GM21367 (cell line): ENCODE results near the gene AOPEP.
"Not testable (repeated sequence)": the region's sequence is repeated elsewhere in the genome, so short reads cannot be mapped to it uniquely, and the experiment has no call there.

Source experiments
- ATAC-seq: cut with Tn5 transposase; IDR thresholded peaks from one replicate; pipeline ENCODE4 v1.9.1; 2021; ENCODE audit not compliant: unreplicated experiment

The AOPEP gene

GRCh38 chr9:94811074-94811473 lies 84.6 kb downstream of the AOPEP start:
- ATAC-seq: no peak

DNA sequence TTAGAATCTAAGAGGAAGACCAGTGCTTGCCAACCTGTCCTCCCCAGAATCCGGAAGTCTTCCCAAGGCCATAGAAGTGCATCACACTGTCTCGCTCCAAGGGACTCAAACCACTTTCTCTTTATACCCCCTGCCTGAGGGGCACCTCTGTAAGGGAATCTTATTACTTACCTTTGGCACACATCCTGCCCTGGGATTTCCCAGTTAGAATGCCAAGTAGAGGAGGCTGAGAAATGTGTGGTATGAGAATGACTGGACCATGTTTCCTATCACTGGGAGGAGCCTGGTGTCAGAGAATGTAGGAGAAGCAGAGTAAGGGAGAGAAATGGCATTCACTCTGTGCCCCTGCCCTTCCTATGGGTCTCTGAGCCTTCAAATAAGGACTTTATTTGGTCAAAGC lies 85.8 kb downstream of the AOPEP start:
- no peak for ATAC-seq

DNA sequence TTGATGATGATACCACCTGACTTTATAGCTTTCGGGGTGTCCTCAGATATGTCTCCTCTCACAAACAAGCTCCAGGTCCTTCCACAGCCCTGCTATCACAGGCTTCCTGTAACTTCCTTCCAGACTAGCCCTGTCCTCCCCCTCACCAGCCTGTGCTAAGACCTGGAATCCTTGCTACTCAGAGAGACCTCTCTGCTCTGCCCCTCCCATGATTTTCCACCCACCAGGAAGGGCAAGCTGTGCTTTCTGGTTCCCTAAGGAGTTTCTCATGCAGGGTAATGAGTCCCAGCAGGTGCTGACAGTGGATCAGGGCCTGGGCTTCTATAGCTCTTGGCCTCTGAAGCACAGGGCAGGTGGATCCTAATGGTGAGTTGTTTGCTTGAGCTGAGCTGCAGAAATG lies 86.9 kb downstream of the AOPEP start:
- no peak for ATAC-seq

DNA sequence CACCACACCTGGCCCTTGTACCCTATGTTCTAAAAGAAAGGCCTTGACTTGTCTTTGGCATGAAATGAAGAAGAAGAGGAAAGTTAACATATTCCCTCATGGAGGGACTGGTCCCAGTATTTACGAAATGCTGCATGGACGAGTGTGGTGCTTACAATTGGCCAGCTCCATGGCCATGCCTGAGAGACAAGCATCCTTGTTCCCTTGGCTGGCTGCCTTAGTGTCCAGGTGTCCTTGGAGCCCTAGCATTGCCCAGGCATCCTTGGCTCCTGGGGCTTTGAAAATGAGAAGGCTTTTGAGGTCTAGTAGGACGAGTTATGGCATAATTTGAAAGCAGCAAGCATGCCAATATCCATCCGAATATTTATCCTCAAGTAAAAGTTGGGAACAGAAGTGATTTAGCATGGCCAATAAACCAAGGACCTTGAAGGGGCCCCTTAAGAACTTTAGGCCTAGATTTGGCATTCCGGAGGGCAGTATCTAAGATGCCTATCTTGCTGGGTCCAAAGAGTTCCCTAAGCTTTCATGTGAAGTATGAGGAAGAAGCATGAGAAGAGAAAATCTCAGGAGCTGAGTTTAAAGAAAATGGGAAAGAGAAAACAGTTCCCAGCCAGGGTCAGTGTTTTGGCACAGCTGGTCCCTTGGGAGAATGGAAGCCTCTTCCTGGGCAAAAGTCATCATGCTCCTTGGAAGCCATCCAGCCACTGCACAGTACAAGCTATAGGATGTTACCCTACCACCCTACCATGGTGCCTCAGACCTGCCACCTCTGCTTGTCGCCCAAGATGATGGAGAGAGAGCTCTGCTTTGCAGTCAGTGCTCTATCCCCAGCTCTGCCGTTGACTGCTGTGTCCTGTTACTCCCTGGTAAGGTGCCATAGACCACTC lies 91.0 kb downstream of the AOPEP start:
- no peak for ATAC-seq

- ATAC-seq: no peak
Measured at GRCh38 chr9:94818178-94818541, 91.7 kb downstream of the AOPEP start.

GRCh38 chr9:94819161-94819687 lies 92.7 kb downstream of the AOPEP start:
- ATAC-seq: no peak

DNA sequence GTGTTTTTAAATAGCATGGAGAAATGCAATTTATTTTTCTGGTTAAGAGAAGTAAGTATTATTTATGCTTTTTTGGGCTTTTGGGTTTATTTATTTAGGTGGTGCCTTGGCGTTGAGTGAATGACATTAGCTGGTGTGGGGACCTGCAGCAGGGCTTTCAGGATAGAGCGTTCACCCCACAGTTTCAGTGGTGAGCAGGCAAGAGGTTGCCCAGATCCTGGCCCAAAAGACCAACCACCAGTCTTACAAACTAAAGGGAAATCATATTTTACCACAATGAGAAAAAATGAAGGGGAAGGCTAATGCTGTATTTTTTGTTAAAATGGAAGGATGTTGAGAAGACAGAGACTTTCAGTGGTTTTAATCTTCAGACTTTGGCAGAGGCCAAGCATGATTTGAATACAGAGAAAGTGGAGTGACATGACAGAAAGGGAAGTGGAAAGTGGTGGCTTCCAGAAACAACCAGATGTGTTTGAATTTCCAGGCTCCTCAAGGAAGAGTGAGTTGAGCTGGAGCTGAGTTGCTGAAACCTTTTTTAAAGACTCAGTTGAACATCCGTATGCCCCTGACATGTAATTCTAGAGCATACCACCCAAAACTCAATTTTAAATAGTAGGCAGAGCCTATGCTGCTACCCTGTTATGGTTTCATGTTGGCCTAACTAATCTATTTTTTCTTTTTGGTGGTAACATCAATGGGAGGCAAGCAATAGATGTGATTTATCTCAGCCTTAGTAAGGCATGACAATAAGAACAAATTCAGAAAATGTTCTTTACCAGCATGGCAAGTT lies 94.8 kb downstream of the AOPEP start:
- ATAC-seq: peak; percentile 88

- ATAC-seq: no peak
Measured at GRCh38 chr9:94822273-94822672, 95.8 kb downstream of the AOPEP start.

GRCh38 chr9:94823710-94824109 lies 97.2 kb downstream of the AOPEP start:
- ATAC-seq: no peak

- no peak for ATAC-seq
Measured at GRCh38 chr9:94824411-94824810, 97.9 kb downstream of the AOPEP start.

DNA sequence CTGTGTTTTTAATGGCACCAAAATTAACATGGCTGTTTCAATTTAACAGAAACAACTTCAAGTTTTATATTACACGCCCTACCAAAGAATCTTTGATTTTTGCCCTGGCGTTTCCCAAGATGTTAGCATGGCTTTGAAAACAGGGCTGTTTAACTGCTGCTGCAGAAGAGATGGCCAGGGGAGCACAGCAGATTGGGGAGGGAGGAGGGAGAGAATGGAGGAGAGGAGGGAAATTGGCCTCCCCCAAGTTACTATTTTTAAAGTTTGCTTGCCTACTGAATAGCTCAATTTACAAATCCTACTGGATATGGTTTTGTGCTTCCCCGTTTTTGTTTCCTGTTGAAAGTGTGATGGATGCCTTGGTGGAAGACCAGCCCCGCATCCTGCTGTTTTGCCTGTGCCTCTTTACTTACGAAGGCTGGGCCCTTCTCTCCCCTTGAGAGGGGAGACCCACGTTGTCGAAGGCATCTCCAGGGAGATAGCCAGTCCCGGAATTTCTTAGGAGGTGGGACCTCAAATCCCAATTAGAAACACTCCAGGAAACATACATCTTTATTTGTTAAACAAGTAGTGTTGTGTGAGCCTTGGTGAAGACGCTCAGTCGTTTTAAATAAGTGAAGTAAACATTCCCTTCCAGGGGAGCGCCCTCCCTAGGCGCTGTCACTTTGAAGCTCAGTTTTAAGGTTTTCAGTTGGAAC lies 98.6 kb downstream of the AOPEP start:
- no peak for ATAC-seq

- no peak for ATAC-seq
Measured at GRCh38 chr9:94825611-94825958, 99.1 kb downstream of the AOPEP start.

DNA sequence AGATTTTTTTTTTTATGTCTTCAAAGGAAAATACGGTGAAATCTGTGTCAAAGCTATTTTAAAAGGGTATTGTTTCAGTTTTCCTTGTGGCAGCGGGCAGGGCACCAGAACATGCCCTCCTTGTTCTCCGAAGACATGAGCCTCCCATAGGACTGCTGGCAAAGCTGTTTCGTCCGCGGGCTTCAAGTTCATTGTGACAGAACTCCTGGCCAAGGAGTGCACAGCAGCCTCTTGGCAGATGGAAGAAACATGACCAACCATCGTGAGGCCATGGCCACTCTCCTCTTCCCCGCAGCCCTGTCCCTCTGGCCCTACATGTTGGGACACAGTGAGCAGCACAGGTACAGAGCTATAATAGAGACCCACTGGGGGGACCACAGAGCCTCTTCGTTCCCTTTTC lies 99.5 kb downstream of the AOPEP start:
- no peak for ATAC-seq

DNA sequence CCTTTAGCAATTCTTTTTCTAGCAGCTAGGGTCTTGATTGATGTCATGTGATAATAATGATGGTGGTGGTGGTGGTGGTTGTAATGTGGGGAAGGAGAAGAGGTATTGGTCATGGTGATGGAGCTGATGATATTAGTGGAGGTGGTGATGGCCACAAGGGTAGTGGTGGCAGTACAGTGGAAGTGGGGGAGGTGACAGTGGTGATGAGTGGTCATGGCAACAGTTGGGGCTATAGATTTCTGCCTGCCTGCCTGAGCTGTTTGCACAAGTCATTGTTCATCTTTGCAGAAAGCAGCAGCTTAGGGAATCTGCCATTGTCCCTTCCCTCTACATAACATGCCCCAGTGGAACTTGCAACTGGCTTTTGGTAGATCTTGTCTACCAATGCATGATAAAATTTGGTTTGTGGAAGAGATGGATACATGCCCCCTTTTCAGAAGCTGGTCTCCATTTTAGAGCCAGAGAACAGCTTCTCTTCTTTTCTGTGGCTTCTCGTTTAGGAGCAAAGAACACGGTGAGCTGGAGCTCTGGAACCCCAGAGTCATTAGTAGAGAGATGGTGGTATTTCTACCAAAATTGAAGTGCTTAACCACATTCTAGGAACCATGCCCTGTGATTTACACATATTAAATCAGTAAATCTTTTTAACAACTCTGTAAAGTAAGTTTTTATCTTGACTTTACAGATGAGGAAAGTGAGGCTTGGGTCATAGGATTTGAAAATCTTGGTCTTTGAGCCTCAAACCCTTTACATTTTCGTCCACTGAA lies 100.3 kb downstream of the AOPEP start:
- ATAC-seq: no peak

DNA sequence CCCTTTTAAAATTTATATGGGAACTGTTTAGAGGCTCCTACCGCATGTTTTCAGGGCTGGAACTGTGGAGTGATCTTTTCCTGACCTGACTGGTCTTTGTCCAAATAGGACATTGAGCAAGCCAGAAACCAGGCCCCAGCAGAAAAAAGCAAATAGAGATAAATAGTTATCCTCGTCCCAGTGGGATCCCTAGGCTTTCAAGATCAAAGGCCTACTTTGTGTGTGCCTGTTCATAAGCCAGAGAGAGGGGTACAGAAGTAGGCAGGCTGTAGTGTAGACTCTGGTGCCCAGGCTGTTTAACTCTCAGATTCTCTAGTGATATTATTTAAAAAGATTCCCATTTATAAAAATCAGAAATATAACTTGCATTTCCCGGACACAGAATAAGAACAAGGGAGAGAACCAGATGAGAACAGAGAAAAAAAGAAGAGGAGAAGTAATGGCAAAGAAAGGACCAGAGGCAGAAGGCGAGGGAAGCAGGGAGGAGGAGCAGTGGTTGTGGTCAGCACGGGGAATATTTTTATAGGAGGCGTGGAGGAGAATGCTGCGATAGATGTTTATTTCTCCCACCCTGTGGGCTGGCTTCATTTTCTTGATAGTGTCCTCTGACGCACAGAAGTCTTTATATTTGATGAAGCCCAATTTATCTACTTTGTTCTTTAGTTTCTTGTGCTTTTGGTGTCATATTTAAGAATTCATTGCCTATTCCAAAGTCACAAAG lies 101.2 kb downstream of the AOPEP start:
- ATAC-seq: no peak

GRCh38 chr9:94829380-94830070 lies 103.0 kb downstream of the AOPEP start:
- no peak for ATAC-seq

DNA sequence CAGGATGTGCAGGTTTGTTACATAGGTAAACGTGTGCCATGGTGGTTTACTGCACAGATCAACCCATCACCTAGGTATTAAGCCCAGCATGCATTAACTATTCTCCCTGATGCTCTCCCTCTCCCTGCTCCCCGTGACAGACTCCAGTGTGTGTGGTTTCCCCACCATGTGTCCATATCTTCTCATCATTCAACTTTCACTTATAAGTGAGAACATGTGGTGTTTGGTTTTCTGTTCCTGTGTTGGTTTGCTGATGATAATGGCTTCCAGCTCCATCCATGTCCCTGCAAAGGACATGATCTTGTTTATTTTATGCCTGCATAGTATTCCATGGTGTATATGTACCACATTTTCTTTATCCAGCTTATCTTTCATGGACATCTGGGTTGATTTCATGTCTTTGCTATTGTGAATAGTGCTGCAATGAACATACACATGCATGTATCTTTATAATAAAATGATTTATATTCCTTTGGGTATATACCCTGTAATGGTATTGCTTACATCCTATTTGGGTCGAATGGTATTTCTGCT lies 103.6 kb downstream of the AOPEP start:
- not testable (repeated sequence) for ATAC-seq

DNA sequence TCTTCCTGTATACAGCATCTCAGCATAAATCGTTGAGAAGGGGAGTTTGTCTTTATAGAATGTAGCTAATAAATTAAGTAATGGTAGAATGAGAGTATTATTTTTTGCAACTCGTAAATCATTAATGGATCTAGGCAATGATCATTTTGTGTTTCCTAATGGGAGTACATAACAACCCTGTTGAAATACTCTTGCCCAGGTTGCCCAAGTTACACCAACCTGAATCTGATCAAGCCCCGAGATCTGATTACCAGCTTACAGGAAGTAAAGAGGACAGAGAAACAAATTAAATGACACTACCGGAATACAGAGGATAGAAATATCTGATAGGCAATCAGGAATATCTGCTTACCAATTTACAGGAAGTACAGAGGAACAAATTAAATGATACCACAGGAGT lies 107.3 kb downstream of the AOPEP start:
- no peak for ATAC-seq

DNA sequence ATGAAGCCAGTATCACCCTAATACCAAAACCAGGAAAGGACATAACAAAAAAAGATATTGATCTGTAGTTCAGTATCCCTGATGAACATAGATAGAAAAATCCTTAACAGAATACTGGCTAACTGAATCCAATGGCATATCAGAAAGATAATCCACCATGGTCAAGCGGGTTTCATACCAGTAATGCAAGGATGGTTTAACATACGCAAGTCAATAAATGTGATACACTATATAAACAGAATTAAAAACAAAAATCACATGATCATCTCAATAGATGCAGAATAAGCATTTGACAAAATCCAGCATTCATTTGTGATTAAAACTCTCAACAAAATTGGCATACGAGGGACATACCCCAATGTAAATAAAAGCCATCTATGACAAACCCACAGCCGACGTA lies 110.9 kb downstream of the AOPEP start:
- no peak for ATAC-seq
